Thoracic aorta (tissue), 2 donors: ENCODE measurements around the gene DTL. TPM values are rescaled to one million over a fixed set of nuclear protein-coding genes. Genes with fewer than 3 reads are reported as not detected.

Experiments used
- ATAC-seq: fragments of 150-250 bp; one replicate; pipeline ENCODE4 v1.8.0; 2017; ENCODE audit warnings: low read depth; ENCODE audit not compliant: insufficient number of reproducible peaks, low FRiP score
- DNase-seq: peaks from one replicate; pipeline ENCODE4 v3.0.0-alpha.2; 2020; ENCODE audit warnings: low spot score
- H3K27ac ChIP-seq, 2 donors: fragments of 200-600 bp; sonication (generic); 1 replicate in 1 of 2; 2 replicates in 1 of 2; pipeline ENCODE4 v1.5.1; 2016; ENCODE audit warnings: mild to moderate bottlenecking in 2 of 2, moderate library complexity in 2 of 2
- H3K27me3 ChIP-seq: fragments of 200-600 bp; sonication (generic); replicated peaks from 2 replicates; pipeline ENCODE4 v1.6.0; 2016; ENCODE audit warnings: mild to moderate bottlenecking; ENCODE audit not compliant: insufficient read depth
- H3K36me3 ChIP-seq: fragments of 200-600 bp; sonication (generic); one replicate; pipeline ENCODE4 v1.5.1; 2016
- H3K4me1 ChIP-seq, 2 donors: fragments of 200-600 bp; sonication (generic); 1 replicate in 1 of 2; 2 replicates in 1 of 2; pipeline versions ENCODE4 v1.5.1 to v1.6.0; 2016; ENCODE audit warnings: low read depth in 2 of 2, mild to moderate bottlenecking in 1 of 2; ENCODE audit not compliant: control insufficient read depth in 1 of 2
- H3K4me3 ChIP-seq: fragments of 200-600 bp; sonication (generic); 2 replicates; pipeline ENCODE4 v1.5.1; 2016; ENCODE audit warnings: mild to moderate bottlenecking
- H3K9me3 ChIP-seq: fragments of 200-600 bp; sonication (generic); 2 replicates; pipeline ENCODE4 v1.5.1; 2016
- total RNA-seq, 2 donors: library from RNA; depleted of rRNA; stranded (reverse); fragments of >200 nt; gene quantifications; one replicate each; pipeline versions ENCODE4 v1.1.0 to v1.2.3, GENCODE V29; 2016
- TF ChIP-seq, protein P1 (sequence below): fragments of 200-600 bp; sonication (generic); IDR thresholded peaks from one replicate; pipeline ENCODE4 v1.5.1; 2019; ENCODE audit warnings: antibody characterized with exemption

The DTL gene
- total RNA-seq, 2 donors from 2014 or later, result 0.21 to 3.4 TPM

DNA sequence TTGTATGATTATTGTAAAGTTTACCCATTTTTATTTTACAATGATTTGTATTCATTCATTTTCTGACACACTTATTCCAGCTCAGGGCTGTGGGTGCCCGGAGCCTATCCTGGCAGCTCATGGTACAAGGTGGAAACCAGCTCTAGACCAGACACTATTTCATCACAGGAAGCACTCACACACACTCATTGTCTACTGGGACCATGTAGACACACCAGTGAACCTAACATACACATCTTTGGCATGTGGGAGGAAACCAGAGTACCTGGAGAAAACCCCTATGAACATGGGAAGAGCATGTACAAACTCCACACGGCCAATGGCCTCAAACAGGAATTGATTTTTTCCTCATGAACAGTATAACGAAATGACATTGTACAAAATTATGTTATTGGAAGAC lies 2.4 kb downstream of the DTL start:
- H3K27me3 ChIP-seq, result no peaks in the 10 kb centered on the region
- no peak for DNase-seq
- no peak overlapping the region for H3K27ac ChIP-seq
- no peak overlapping the region for H3K4me3 ChIP-seq
- no peaks in the 10 kb centered on the region for H3K36me3 ChIP-seq
- ATAC-seq, result no peak
- no peaks in the 10 kb centered on the region for H3K9me3 ChIP-seq
- peaks cover 3 to 20% of the 10 kb centered on the region in 2 donors for H3K4me1 ChIP-seq
- TF ChIP-seq, protein P1, sequence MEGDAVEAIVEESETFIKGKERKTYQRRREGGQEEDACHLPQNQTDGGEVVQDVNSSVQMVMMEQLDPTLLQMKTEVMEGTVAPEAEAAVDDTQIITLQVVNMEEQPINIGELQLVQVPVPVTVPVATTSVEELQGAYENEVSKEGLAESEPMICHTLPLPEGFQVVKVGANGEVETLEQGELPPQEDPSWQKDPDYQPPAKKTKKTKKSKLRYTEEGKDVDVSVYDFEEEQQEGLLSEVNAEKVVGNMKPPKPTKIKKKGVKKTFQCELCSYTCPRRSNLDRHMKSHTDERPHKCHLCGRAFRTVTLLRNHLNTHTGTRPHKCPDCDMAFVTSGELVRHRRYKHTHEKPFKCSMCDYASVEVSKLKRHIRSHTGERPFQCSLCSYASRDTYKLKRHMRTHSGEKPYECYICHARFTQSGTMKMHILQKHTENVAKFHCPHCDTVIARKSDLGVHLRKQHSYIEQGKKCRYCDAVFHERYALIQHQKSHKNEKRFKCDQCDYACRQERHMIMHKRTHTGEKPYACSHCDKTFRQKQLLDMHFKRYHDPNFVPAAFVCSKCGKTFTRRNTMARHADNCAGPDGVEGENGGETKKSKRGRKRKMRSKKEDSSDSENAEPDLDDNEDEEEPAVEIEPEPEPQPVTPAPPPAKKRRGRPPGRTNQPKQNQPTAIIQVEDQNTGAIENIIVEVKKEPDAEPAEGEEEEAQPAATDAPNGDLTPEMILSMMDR, result no peak

DNA sequence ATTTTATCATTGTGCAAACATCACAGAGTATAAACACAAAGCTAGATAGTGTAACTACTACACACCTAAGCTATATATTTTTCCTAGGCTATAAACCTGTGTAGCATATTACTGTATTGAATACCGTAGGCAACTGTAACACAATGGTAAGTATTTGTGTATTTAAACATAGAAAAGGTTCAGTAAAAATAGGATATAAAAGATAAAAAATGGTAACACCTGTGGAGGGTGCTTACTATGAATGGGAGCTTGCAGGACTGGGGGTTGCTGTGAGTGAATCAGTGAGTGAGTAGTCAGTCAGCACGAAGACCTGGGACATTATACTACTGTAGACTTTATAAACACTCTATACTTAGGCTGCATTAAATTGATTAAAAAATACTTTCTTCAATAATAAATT lies 4.1 kb downstream of the DTL start:
- DNase-seq, result no peak
- Histone ChIP-seq H3K9me3 (no peaks in the 10 kb centered on the region), H3K4me1 (peaks cover 3 to 8% of the 10 kb centered on the region in 2 donors), H3K36me3 (no peaks in the 10 kb centered on the region), H3K27me3 (no peaks in the 10 kb centered on the region), H3K4me3 (no peak overlapping the region), H3K27ac (no peak overlapping the region)
- no peak for ATAC-seq
- TF ChIP-seq, protein P1, result no peak

GRCh38 chr1:212040629-212041412 lies 5.3 kb downstream of the DTL start:
- ATAC-seq, result no peak
- TF ChIP-seq, protein P1, result no peak
- peaks cover 3 to 6% of the 10 kb centered on the region in 2 donors for H3K4me1 ChIP-seq
- no peak overlapping the region for H3K4me3 ChIP-seq
- no peaks in the 10 kb centered on the region for H3K9me3 ChIP-seq
- H3K27me3 ChIP-seq, result no peaks in the 10 kb centered on the region
- H3K27ac ChIP-seq, result no peak overlapping the region
- no peak for DNase-seq
- H3K36me3 ChIP-seq, result no peaks in the 10 kb centered on the region

GRCh38 chr1:212042436-212042835 lies 6.9 kb downstream of the DTL start:
- DNase-seq, result no peak
- ATAC-seq, result no peak
- Histone ChIP-seq H3K4me3 (no peak overlapping the region), H3K27ac (no peak overlapping the region), H3K9me3 (no peaks in the 10 kb centered on the region), H3K4me1 (no peaks in the 10 kb centered on the region), H3K36me3 (no peaks in the 10 kb centered on the region), H3K27me3 (no peaks in the 10 kb centered on the region)
- TF ChIP-seq, protein P1, result no peak

GRCh38 chr1:212044851-212045250 lies 9.3 kb downstream of the DTL start:
- H3K4me3 ChIP-seq, result no peak overlapping the region
- H3K27ac ChIP-seq, result no peak overlapping the region
- no peak for ATAC-seq
- TF ChIP-seq, protein P1, result no peak
- H3K9me3 ChIP-seq, result no peaks in the 10 kb centered on the region
- no peaks in the 10 kb centered on the region for H3K4me1 ChIP-seq
- no peaks in the 10 kb centered on the region for H3K27me3 ChIP-seq
- no peak for DNase-seq
- H3K36me3 ChIP-seq, result no peaks in the 10 kb centered on the region
